T-helper 17 cell (primary cell): ENCODE measurements around the gene CFAP210. TPM values are rescaled to one million over a fixed set of nuclear protein-coding genes. Genes with fewer than 3 reads are reported as not detected.
"Not testable (repeated sequence)": the region's sequence is repeated elsewhere in the genome, so short reads cannot be mapped to it uniquely, and the experiment has no call there.

Experiments used
- ATAC-seq: fragments of 150-1000 bp; cut with Tn5 transposase; 2 replicates; pipeline ENCODE4 v1.10.0; 2021; ENCODE audit warnings: mild to moderate bottlenecking, moderate library complexity
- DNase-seq, 3 donors: peaks; one replicate each; pipeline versions ENCODE4 v3.0.0 to v3.0.0-alpha.2; 2020 to 2021
- H3K9me3 ChIP-seq: one replicate; pipeline ENCODE4 v1.7.0; 2013; ENCODE audit warnings: low read length, mild to moderate bottlenecking; ENCODE audit not compliant: control insufficient read depth, poor library complexity, severe bottlenecking
- H3K27ac Mint-ChIP-seq: one replicate; pipeline ENCODE4 v1.8.0; 2022; ENCODE audit warnings: mild to moderate bottlenecking, moderate library complexity, mixed read lengths
- H3K27me3 Mint-ChIP-seq: one replicate; pipeline ENCODE4 v1.8.0; 2022; ENCODE audit warnings: mixed read lengths
- H3K36me3 Mint-ChIP-seq: one replicate; pipeline ENCODE4 v1.8.0; 2022; ENCODE audit warnings: low read depth, mixed read lengths
- H3K4me1 Mint-ChIP-seq: one replicate; pipeline ENCODE4 v1.8.0; 2022; ENCODE audit warnings: mild to moderate bottlenecking, mixed read lengths
- H3K4me3 Mint-ChIP-seq: one replicate; pipeline ENCODE4 v1.8.0; 2022; ENCODE audit warnings: mild to moderate bottlenecking, moderate library complexity, mixed read lengths
- total RNA-seq, 4 donors: library from RNA in 2 of 4; stranded (reverse) in 2 of 4; gene quantifications; one replicate each; pipeline ENCODE4 v1.2.3 and lab custom pipeline; 2022 to 2026

Gene CFAP210
- total RNA-seq, 2 donors from 2014 or later, result 1.6 to 3.7 TPM

DNA sequence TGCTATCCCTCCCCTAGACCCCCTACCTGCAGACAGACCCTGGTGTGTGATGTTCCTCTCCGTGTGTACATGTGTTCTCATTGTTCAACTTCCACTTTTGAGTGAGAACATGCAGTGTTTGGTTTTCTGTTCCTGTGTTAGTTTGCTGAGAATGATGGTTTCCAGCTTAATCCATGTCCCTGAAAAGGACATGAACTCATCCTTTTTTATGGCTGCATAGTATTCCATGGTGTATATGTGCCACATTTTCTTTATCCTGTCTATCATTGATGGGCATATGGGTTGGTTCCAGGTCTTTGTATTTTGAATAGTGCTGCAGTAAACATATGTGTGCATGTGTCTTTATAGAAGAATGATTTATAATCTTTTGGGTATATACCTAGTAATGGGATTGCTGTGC lies 78.2 kb downstream of the CFAP210 start:
- DNase-seq, H3K27ac Mint-ChIP-seq, H3K27me3 Mint-ChIP-seq, ATAC-seq, H3K9me3 ChIP-seq, H3K4me3 Mint-ChIP-seq: not testable (repeated sequence)
- Mint-ChIP-seq H3K36me3 (peaks cover 22% of the 10 kb centered on the region), H3K4me1 (peaks cover 22% of the 10 kb centered on the region)

- peaks cover 12% of the 10 kb centered on the region for H3K4me1 Mint-ChIP-seq
- no peaks in the 10 kb centered on the region for H3K27me3 Mint-ChIP-seq
- no peak overlapping the region for H3K27ac Mint-ChIP-seq
- peaks cover 20% of the 10 kb centered on the region for H3K36me3 Mint-ChIP-seq
- ATAC-seq, result no peak
- no peak for DNase-seq
- no peak overlapping the region for H3K4me3 Mint-ChIP-seq
- no peaks in the 10 kb centered on the region for H3K9me3 ChIP-seq
These were observed 80.3 kb downstream of the CFAP210 start for GRCh38 chr2:169613876-169614275.

GRCh38 chr2:169609264-169609663 lies 84.9 kb downstream of the CFAP210 start:
- no peak for DNase-seq
- H3K4me3 Mint-ChIP-seq, result no peak overlapping the region
- H3K36me3 Mint-ChIP-seq, result peaks cover 3% of the 10 kb centered on the region
- H3K27me3 Mint-ChIP-seq, result no peaks in the 10 kb centered on the region
- no peaks in the 10 kb centered on the region for H3K9me3 ChIP-seq
- no peak for ATAC-seq
- no peak overlapping the region for H3K27ac Mint-ChIP-seq
- peaks cover 3% of the 10 kb centered on the region for H3K4me1 Mint-ChIP-seq

- no peak for ATAC-seq
- Mint-ChIP-seq H3K4me3 (no peak overlapping the region), H3K4me1 (peaks cover 22% of the 10 kb centered on the region), H3K27me3 (no peaks in the 10 kb centered on the region), H3K27ac (no peak overlapping the region), H3K36me3 (no peaks in the 10 kb centered on the region)
- H3K9me3 ChIP-seq, result no peaks in the 10 kb centered on the region
- DNase-seq, result no peak
These were observed 94.6 kb downstream of the CFAP210 start for GRCh38 chr2:169599568-169599967.

- no peaks in the 10 kb centered on the region for H3K9me3 ChIP-seq
- H3K4me3 Mint-ChIP-seq, result no peak overlapping the region
- H3K4me1 Mint-ChIP-seq, result peaks cover 22% of the 10 kb centered on the region
- H3K36me3 Mint-ChIP-seq, result no peaks in the 10 kb centered on the region
- H3K27ac Mint-ChIP-seq, result no peak overlapping the region
- DNase-seq (no peak), ATAC-seq (no peak)
- H3K27me3 Mint-ChIP-seq, result no peaks in the 10 kb centered on the region
These were observed 95.2 kb downstream of the CFAP210 start for GRCh38 chr2:169598982-169599381.

- ATAC-seq, H3K27me3 Mint-ChIP-seq, H3K9me3 ChIP-seq, DNase-seq, H3K36me3 Mint-ChIP-seq: not testable (repeated sequence)
- Mint-ChIP-seq H3K27ac (peak overlapping the region; percentile 34), H3K4me1 (peaks cover 20% of the 10 kb centered on the region), H3K4me3 (peak overlapping the region; percentile 12)
These were observed 97.7 kb downstream of the CFAP210 start for GRCh38 chr2:169596546-169596945.

Other genes starting within 250 kb of the CFAP210 start
- gene BBS5, start 214.9 kb downstream of the CFAP210 start, total RNA-seq, result 1 to 10 TPM; 2.0 to 2.9 TPM
- gene KLHL41, start 184.7 kb downstream of the CFAP210 start, total RNA-seq, result not detected
- gene FASTKD1, start 120.5 kb downstream of the CFAP210 start, total RNA-seq, result 10 to 100 TPM; 15.6 to 18.4 TPM
- gene PPIG, start 110.1 kb downstream of the CFAP210 start, total RNA-seq, result 10 to 100 TPM; 64.3 to 66.0 TPM
- gene PHOSPHO2, start 64 bp upstream of the CFAP210 start, total RNA-seq, result 1 to 10 TPM; 3.8 to 4.2 TPM
- gene KLHL23, start 39.4 kb upstream of the CFAP210 start, total RNA-seq, result under 1 TPM; 0.37 to 0.60 TPM
- 100 to 1,000 TPM; 111 to 141 TPM for gene SSB, start 104.5 kb upstream of the CFAP210 start, total RNA-seq
- gene METTL5, start 130.5 kb upstream of the CFAP210 start, total RNA-seq, result 10 to 100 TPM; 22.9 to 29.4 TPM
- gene UBR3, start 133.0 kb upstream of the CFAP210 start, total RNA-seq, result 10 to 100 TPM; 33.6 to 34.9 TPM